Glutamatergic neuron (in vitro differentiated cells): ENCODE data around the gene JARID2. TPM values are rescaled to one million over a fixed set of nuclear protein-coding genes. Genes with fewer than 3 reads are reported as not detected.
A peak's percentile ranks its signal among the peaks of the same experiment; 100 is the strongest.
"Not testable (repeated sequence)": the region's sequence is repeated elsewhere in the genome, so short reads cannot be mapped to it uniquely, and the experiment has no call there.

Experiments
- DNase-seq: peaks from one replicate; pipeline ENCODE4 v3.0.0; 2022
- H3K27ac Mint-ChIP-seq: one replicate; pipeline ENCODE4 v1.8.0; 2020; ENCODE audit warnings: mild to moderate bottlenecking, mixed read lengths, inconsistent platforms; ENCODE audit not compliant: unreplicated experiment
- H3K27me3 Mint-ChIP-seq: one replicate; pipeline ENCODE4 v1.8.0; 2020; ENCODE audit warnings: mild to moderate bottlenecking, moderate library complexity, mixed read lengths, inconsistent platforms; ENCODE audit not compliant: unreplicated experiment
- H3K36me3 Mint-ChIP-seq: one replicate; pipeline ENCODE4 v1.8.0; 2020; ENCODE audit warnings: mild to moderate bottlenecking, mixed read lengths, inconsistent platforms; ENCODE audit not compliant: unreplicated experiment
- H3K4me1 Mint-ChIP-seq: one replicate; pipeline ENCODE4 v1.8.0; 2020; ENCODE audit warnings: mild to moderate bottlenecking, low read depth, mixed read lengths, inconsistent platforms; ENCODE audit not compliant: unreplicated experiment
- H3K4me3 Mint-ChIP-seq: one replicate; pipeline ENCODE4 v1.8.0; 2020; ENCODE audit warnings: mild to moderate bottlenecking, mixed read lengths, inconsistent platforms; ENCODE audit not compliant: unreplicated experiment
- H3K9me3 Mint-ChIP-seq: one replicate; pipeline ENCODE4 v1.8.0; 2020; ENCODE audit warnings: mild to moderate bottlenecking, moderate library complexity, mixed read lengths, inconsistent platforms; ENCODE audit not compliant: unreplicated experiment
- CTCF ChIP-seq: fragments of 200-600 bp; sonication (generic); IDR thresholded peaks from one replicate; pipeline ENCODE4 v1.5.0; 2021; ENCODE audit not compliant: partially characterized antibody, unreplicated experiment
- total RNA-seq: library from RNA; stranded (reverse); fragmentation: NEBNext Ultra II Directional; extraction: Animal tissue kit (Norgen Biotek cat#: 25700); gene quantifications from one replicate; pipeline ENCODE4 v1.2.1, GENCODE V29; 2021; ENCODE audit not compliant: unreplicated experiment

Gene JARID2
- total RNA-seq, 1 donor from 2014 or later, result 83.8 TPM

GRCh38 chr6:15413466-15414234 is 167.8 kb downstream of the JARID2 start:
- Mint-ChIP-seq H3K9me3 (peaks cover 20% of the 10 kb centered on the region), H3K4me3 (peak overlapping the region; percentile 16), H3K36me3 (peaks cover 10% of the 10 kb centered on the region), H3K27me3 (peaks cover 9% of the 10 kb centered on the region), H3K4me1 (peaks cover 50% of the 10 kb centered on the region), H3K27ac (peak overlapping the region; percentile 90)
- DNase-seq, result no peak
- no peak for TF ChIP-seq CTCF

- H3K36me3 Mint-ChIP-seq, result peaks cover 10% of the 10 kb centered on the region
- peaks cover 9% of the 10 kb centered on the region for H3K27me3 Mint-ChIP-seq
- TF ChIP-seq CTCF, result no peak
- DNase-seq, result no peak
- H3K4me3 Mint-ChIP-seq, result peak overlapping the region; percentile 16
- peak overlapping the region; percentile 90 for H3K27ac Mint-ChIP-seq
- H3K9me3 Mint-ChIP-seq, result peaks cover 20% of the 10 kb centered on the region
- H3K4me1 Mint-ChIP-seq, result peaks cover 44% of the 10 kb centered on the region
These were observed 168.4 kb downstream of the JARID2 start for GRCh38 chr6:15414235-15414612.

DNA sequence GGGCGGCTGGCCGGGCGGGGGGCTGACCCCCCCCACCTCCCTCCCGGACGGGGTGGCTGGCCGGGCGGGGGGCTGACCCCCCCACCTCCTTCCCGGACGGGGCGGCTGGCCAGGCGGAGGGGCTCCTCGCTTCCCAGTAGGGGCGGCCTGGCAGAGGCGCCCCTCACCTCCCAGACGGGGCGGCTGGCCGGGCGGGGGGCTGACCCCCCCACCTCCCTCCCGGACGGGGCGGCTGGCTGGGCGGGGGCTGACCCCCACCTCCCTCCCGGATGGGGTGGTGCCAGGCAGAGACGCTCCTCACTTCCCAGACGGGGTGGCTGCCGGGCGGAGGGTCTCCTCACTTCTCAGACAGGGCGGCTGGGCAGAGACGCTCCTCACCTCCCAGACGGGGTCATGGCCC is 169.8 kb downstream of the JARID2 start:
- H3K27ac Mint-ChIP-seq, H3K4me3 Mint-ChIP-seq, DNase-seq, H3K27me3 Mint-ChIP-seq: not testable (repeated sequence)
- peaks cover 14% of the 10 kb centered on the region for H3K36me3 Mint-ChIP-seq
- peaks cover 20% of the 10 kb centered on the region for H3K9me3 Mint-ChIP-seq
- peaks cover 38% of the 10 kb centered on the region for H3K4me1 Mint-ChIP-seq

DNA sequence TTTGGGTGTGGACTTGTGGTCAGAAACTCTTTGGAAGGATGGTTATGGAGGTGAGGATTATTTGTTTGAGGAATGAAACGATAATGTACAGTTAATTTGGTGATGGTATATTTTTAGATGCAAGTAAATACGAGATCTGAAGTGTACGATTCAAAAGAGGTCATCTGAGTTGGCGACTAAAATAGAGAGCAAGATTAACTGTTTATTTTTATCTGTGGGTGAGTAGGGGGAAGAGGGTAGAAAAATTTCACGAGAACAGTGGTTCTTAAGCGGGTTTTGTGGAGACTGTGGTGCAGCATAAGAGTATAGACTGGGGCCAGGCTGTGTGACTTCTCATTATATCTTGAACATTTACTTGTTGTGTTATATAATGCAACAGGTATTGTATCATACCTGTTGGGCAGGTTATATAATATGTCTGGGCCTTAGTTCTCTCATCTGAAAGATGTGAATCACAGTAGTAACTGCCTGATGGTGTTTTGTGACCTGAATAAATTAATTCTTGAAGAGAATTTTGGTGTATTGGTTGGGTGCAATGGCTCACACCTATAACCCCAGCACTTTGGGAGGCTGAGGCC is 171.2 kb downstream of the JARID2 start:
- DNase-seq, result no peak
- peaks cover 13% of the 10 kb centered on the region for H3K27me3 Mint-ChIP-seq
- TF ChIP-seq CTCF, result no peak
- H3K4me3 Mint-ChIP-seq, result peak overlapping the region; percentile 25
- peaks cover 22% of the 10 kb centered on the region for H3K9me3 Mint-ChIP-seq
- peaks cover 38% of the 10 kb centered on the region for H3K4me1 Mint-ChIP-seq
- H3K36me3 Mint-ChIP-seq, result peaks cover 20% of the 10 kb centered on the region
- H3K27ac Mint-ChIP-seq, result peak overlapping the region; percentile 69

GRCh38 chr6:15417811-15418210 is 171.9 kb downstream of the JARID2 start:
- no peak for DNase-seq
- Mint-ChIP-seq H3K36me3 (peaks cover 20% of the 10 kb centered on the region), H3K27me3 (peaks cover 14% of the 10 kb centered on the region), H3K4me3 (no peak overlapping the region), H3K4me1 (peaks cover 40% of the 10 kb centered on the region), H3K27ac (no peak overlapping the region), H3K9me3 (peaks cover 22% of the 10 kb centered on the region)
- no peak for TF ChIP-seq CTCF
